Measurements from ENCODE around the gene CASS4.

Gene CASS4

GRCh38 chr20:56411759-56412472, at the start of gene CASS4:
TSS of gene CASS4 (plus strand) at chr20:56412260. CDS start at chr20:56412459, 199 bp downstream.
- Histone ChIP-seq H3K79me2 (ENCODE audit: insufficient read depth, low read length) (peaks cover under 1% of the 10 kb centered on the region; the same call in 1 of the 2 replicates), H3K36me3 (ENCODE audit: insufficient read depth, low read length) (peaks cover 15% of the 10 kb centered on the region; the same call in 1 of the 2 replicates), H3K4me3 (ENCODE audit: low read length, poor library complexity, severe bottlenecking) (peak within 1 kb of the TSS; percentile 58), H3K9me3 (ENCODE audit: insufficient read depth, low read depth, low read length) (no peaks in the 10 kb centered on the region), H3K9me2 (replicated peaks; ENCODE audit: low read depth, low read length) (no peaks in the 10 kb centered on the region), H3K4me1 (ENCODE audit: insufficient read depth, low read length, poor library complexity, severe bottlenecking) (peaks cover 5% of the 10 kb centered on the region), H3K4me2 (ENCODE audit: low read depth, low read length, poor library complexity, severe bottlenecking) (peak within 1 kb of the TSS; percentile 55), H4K20me1 (ENCODE audit: insufficient read depth, low read length, poor library complexity, severe bottlenecking) (peaks cover 2% of the 10 kb centered on the region), H2AFZ (ENCODE audit: low read length) (no peak within 1 kb of the TSS), H3K9ac (ENCODE audit: low read depth, low read length, poor library complexity, severe bottlenecking) (peak within 1 kb of the TSS; percentile 5), H3K27me3 (ENCODE audit: insufficient read depth, low read length, poor library complexity, severe bottlenecking) (no peaks in the 10 kb centered on the region), H3F3A (ENCODE audit: low read depth) (no peaks in the 10 kb centered on the region)
- TF ChIP-seq EZH2phosphoT487 (IDR thresholded peaks at IDR 0.05; ENCODE audit: borderline replicate concordance) = no peak
- no peak for TF ChIP-seq CTCF (conservative IDR thresholded peaks at IDR 0.05; ENCODE audit: low read length)

- H3K9me2 ChIP-seq (replicated peaks; ENCODE audit: low read depth, low read length) = no peaks in the 10 kb centered on the region
- H3K4me1 ChIP-seq (ENCODE audit: insufficient read depth, low read length, poor library complexity, severe bottlenecking) = no peaks in the 10 kb centered on the region
- no peaks in the 10 kb centered on the region for H3K27me3 ChIP-seq (ENCODE audit: insufficient read depth, low read length, poor library complexity, severe bottlenecking)
- no peaks in the 10 kb centered on the region for H4K20me1 ChIP-seq (ENCODE audit: insufficient read depth, low read length, poor library complexity, severe bottlenecking)
- H3K4me3 ChIP-seq (ENCODE audit: low read length, poor library complexity, severe bottlenecking) = no peak overlapping the region
- H3F3A ChIP-seq (ENCODE audit: low read depth) = no peaks in the 10 kb centered on the region
- H3K9me3 ChIP-seq (ENCODE audit: insufficient read depth, low read depth, low read length) = no peaks in the 10 kb centered on the region
- TF ChIP-seq CTCF (conservative IDR thresholded peaks at IDR 0.05; ENCODE audit: low read length) (no peak), EZH2phosphoT487 (IDR thresholded peaks at IDR 0.05; ENCODE audit: borderline replicate concordance) (no peak)
- no peak overlapping the region for H2AFZ ChIP-seq (ENCODE audit: low read length)
- no peak overlapping the region for H3K9ac ChIP-seq (ENCODE audit: low read depth, low read length, poor library complexity, severe bottlenecking)
- no peak overlapping the region for H3K4me2 ChIP-seq (ENCODE audit: low read depth, low read length, poor library complexity, severe bottlenecking)
- H3K36me3 ChIP-seq (ENCODE audit: insufficient read depth, low read length) = peaks cover 13% of the 10 kb centered on the region; the same call in 1 of the 2 replicates
- H3K79me2 ChIP-seq (ENCODE audit: insufficient read depth, low read length) = no peaks in the 10 kb centered on the region
Observed at GRCh38 chr20:56362833-56363413, 49.1 kb upstream of the CASS4 start.

DNA sequence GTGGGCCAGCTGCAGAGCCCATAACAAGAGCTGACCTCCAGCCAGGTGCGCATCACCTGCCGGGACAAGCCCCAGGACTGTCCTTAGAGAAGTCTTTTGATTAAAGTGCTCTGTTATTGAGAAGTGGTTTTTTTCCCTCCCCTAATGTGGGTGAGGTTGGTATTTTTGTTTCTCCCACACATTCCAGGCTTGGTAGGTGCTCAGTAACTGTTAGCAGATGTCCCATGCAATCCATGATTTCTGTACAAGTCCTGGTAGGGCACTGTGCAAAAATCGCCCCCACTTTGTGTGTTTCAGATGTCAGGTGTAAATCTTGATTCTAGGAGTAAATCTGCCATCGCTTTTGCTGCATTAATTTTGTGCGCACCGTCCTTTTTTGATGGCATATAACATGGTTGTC, 48.6 kb upstream of the CASS4 start:
- no peaks in the 10 kb centered on the region for H3K79me2 ChIP-seq (ENCODE audit: insufficient read depth, low read length)
- no peak overlapping the region for H3K4me3 ChIP-seq (ENCODE audit: low read length, poor library complexity, severe bottlenecking)

More for the DNA sequence above, 48.6 kb upstream of the CASS4 start:
- no peaks in the 10 kb centered on the region for H3K27me3 ChIP-seq (ENCODE audit: insufficient read depth, low read length, poor library complexity, severe bottlenecking)
- H3F3A ChIP-seq (ENCODE audit: low read depth) = no peaks in the 10 kb centered on the region
- H3K4me1 ChIP-seq (ENCODE audit: insufficient read depth, low read length, poor library complexity, severe bottlenecking) = no peaks in the 10 kb centered on the region
- H3K36me3 ChIP-seq (ENCODE audit: insufficient read depth, low read length) = peaks cover 17% of the 10 kb centered on the region; the same call in 1 of the 2 replicates
- H4K20me1 ChIP-seq (ENCODE audit: insufficient read depth, low read length, poor library complexity, severe bottlenecking) = no peaks in the 10 kb centered on the region
- H2AFZ ChIP-seq (ENCODE audit: low read length) = no peak overlapping the region
- no peak overlapping the region for H3K4me2 ChIP-seq (ENCODE audit: low read depth, low read length, poor library complexity, severe bottlenecking)
- H3K9me3 ChIP-seq (ENCODE audit: insufficient read depth, low read depth, low read length) = no peaks in the 10 kb centered on the region
- TF ChIP-seq EZH2phosphoT487 (IDR thresholded peaks at IDR 0.05; ENCODE audit: borderline replicate concordance) (no peak), CTCF (conservative IDR thresholded peaks at IDR 0.05; ENCODE audit: low read length) (no peak)
- H3K9me2 ChIP-seq (replicated peaks; ENCODE audit: low read depth, low read length) = no peaks in the 10 kb centered on the region
- no peak overlapping the region for H3K9ac ChIP-seq (ENCODE audit: low read depth, low read length, poor library complexity, severe bottlenecking)
